IPS DF 4.7 (cell line): ENCODE results near the gene ABHD12.

ENCODE experiments used
- DNase-seq: peaks from one replicate; pipeline ENCODE4 v3.0.0-alpha.2; 2013; ENCODE audit warnings: low spot score; ENCODE audit errors: extremely low read depth

ABHD12 gene

DNA sequence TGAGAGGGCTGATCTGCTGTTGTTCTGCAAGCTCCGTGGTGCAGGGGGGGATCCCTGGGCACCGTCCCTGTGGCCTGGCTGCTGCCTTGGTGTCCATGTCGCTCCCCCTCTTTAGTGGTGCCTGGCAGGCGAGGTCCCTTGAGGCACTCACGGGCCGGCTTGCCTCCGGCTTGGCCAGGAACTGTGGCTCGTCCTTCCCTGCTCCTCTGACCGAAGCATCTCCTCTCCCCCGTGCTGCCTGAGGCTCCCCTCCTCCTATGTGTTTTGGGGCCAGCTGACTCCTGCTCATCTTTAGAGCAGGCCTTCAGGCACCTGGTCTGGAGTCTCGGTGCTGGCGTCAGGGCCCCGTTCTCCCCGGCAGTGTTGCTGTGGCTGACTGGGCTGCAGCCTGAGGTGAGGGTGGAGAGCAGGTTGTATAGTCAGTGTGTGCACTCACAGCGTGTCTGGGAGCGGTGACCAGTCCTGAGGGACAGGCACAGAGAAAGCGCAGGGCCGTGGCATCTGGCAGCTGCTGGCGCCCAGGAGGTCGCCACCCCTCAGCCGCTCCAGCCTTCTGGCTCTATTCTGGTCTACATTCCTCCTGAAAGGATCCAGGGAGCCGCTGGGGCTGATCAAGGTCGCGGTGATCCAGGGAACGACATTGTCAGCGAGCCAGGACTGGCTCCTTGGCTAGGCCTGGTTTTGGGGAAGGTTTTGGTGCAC, 99.1 kb downstream of the ABHD12 start:
- no peak for DNase-seq

DNA sequence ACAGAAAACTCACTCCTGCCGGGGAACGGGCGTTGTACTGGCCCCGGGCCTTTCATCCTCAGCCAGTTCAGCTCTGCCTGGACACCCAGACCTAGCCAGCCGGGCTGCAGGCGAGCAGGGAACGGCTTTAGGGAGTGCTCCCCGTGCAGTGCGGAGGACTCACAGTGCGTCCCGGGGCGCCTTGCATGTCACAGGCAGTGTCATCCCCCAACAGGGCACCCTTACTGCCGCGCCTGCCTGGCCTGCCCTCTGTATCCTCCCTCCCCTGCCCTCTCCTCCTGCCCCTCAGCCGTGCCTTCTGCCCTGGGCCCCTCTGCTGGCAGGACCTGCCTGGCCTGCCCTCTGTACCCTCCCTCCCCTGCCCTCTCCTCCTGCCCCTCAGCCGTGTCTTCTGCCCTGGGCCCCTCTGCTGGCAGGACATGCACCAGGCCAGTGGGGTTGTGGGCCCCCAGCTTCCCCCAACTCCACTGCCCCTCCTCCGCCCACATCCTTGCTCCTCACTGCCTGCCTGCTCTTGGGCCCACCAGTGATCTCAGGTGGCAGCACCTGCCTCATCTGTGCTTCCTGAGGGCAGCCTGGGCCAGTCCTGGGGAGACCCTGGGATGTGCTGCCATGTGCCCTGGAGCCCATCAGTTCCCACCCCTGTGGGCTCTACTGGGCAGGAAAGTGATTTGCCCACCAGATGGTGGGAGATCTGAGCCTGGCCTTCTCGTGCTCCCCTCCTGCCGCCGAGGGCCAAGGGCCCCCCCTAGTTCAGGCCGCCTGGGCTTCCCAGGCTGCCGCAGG, 99.8 kb downstream of the ABHD12 start:
- no peak for DNase-seq

DNA sequence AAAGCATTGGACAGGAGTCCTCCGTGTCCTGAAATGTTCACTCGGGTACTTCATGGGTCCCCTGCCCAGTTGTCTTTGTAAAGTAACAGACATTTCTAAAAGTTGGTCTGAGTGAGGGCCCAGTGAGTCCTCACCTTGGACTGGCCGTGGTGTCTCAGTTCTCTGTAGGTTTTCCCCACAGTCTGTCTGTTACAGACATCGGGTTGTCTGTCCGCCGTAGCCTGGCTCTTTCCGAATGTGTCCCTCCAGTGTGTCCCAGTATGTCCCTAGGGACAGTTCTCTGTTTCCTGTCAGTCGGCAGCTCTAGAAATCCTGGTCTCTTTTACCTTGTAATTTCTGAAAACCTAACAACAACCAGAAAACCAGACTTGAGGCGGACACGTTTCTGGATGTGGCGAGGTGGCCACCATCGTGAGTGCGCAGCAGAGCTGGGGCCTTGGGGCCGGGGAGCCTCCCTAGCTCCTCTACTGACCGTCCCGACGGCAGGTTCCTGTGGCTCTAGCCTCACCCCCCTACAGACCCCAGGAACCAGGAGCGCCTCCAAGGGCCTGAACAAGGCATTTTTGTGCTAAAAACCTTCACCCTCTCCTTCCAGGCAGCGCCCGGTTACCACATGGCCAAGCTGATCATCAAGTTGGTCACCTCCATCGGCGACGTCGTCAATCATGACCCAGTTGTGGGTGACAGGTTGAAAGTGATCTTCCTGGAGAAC, 100.6 kb downstream of the ABHD12 start:
- DNase-seq: no peak

DNA sequence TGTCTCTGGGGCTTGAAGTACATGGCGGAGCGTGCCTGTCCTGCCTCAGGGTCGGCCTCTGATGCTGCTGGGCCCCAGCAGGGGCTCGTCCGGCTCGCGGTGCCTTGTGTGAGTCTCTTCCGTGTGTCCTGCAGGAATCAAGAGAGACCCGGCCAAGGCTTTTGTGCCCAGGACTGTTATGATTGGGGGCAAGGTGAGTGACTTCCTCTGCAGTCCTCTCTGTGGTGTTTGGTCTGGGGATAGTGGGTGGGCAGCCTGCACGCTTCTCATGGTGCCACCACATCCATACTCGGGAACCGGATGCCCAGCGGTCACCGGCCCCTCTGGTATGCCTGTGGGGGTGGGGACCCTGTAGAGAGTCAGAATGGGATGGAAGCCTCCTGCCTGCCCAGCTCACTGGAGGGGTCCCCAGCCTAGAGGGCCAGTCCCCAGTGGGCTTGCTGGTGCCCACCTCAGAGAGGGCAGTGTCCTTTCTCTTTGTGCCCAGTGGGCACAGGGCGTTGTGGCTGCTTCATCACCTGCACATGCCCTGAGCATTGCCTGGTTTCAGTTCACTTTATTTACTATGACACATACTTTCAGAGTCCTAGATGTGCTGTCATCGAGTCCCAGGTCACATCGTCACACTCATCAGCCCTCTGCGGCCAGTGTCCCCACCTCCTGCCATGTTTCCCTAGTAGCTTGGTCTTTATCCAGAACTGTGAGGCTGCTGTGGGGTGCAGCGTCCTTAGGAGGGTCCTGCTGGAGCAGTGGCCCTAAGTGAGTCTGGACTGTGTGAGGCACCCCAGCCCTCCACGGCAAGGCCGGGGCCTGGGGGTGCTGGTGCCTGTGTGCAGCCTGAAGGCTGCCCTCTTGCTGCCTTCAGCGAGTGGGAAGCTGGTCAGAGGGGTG, 102.1 kb downstream of the ABHD12 start:
- DNase-seq: no peak

DNA sequence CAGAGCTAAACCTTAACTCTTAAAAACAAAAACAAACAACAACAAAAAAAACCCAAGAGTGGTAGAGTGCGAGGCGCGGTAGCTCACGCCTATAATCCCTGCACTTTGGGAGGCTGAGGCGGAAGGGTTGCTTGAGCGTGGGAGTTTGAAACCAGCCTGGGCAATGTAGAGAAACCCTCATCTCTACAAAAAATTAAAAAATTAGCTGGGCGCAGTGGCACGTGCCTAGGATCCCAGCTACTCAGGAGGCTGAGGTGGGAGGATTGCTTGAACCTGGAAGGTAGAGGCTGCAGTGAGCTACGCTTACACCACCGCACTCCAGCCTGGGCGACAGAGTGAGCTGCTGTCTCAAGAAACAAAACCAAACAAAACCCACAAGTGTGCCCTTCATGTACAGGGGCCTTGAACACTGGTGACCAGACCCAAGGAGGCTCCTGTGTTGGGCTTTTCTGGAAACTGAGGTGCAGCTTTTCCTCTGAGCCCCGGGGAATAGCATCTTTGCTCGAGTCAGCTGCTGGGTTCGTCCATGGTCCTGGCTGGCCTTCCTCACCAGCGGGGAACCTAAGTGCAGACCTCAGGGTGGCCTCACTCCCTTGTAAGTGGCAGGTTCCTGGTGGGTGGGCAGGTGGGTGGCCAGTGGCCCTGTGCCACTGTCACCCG, 102.9 kb downstream of the ABHD12 start:
- no peak for DNase-seq

DNA sequence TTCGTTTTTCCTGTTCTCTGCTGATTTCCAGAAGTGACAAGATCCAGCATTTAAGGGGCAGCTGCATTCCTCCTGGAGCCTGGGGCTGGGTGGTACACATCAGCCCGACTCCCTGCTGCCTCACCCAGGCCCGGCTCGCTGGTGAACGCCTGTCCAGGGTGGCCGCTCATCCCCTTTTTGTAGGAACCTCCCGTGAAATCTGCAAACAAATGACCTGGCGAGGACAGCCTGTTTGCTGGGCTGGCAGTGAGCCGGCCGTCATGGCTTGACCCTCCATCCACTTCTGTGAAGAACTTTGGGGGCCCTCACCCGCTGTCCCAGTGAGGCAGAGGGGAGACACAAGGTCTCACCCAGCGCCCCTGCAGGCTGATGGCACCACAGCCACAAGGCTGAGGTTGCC, 103.7 kb downstream of the ABHD12 start:
- DNase-seq: no peak

DNA sequence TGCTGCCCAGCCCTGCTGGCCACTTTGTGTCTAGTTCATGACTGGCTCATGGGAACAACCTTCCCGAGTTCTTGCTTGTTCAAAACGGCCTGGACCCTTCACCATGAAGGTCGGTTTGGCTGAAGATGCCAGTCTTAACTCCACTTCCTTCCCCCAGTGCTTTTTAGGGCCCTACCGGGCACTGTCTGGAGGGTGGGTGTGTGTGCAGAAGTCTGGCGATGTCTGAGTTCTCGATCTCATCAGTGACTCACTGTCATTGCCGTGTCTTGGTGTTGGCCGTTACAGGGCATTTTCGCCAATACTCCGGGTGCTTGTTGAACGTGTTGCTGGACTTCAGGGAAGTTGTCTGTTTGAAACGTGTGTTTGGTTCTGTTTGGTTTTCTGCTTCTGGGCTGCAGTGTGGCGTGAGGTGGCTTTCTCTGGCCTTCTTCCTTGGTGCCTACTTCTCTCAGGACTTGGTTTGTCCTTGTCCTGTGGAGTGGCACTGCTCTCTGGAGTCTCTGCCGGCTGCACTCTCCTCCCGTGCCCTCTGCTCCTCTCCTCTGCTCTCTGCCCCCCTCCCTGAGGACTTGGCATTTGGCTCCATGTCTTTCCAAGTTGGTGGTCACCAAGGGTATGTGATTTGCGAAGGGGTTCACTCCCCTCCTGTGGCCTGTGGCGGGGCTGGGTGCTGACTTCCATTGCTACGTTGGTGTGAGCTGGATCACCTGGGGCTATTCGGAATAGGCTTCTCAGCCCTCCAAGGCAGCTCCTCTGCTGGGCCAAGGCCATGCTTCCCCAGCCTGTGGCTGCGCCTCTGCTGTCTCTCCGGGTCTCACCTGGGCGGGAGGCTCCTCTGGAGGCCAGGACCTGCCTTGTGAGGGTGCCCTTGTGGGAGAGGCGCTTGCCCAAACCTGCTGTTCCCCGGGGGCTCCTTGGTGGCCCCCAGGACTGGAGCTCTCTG, 104.5 kb downstream of the ABHD12 start:
- no peak for DNase-seq

DNA sequence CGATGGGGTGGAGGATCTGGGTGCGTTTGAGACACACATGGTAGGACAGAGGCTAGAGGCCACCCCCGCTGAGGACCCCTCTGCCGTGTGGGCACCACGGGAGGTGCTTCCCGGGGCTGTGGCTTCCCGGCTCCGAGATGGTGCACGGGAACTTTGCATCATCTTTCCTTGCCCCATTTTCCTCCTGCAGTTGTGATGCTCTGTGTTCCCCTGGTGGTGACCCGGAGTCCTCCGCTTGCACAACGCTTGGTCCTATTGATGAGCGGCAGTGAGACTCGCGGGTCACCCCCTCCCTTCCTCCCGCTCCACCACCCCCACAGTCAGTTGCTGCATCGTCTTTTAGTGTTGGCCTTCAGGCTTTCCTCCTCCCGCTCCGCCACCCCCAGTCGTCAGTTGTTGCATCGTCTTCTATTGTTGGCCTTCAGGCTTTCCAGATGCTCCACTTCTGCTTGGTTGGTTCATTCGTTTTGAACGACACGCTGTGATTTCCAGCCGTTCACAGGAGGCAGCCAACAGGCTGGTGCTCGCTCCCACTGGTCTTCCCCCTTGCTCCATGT, 105.5 kb downstream of the ABHD12 start:
- DNase-seq: no peak

DNA sequence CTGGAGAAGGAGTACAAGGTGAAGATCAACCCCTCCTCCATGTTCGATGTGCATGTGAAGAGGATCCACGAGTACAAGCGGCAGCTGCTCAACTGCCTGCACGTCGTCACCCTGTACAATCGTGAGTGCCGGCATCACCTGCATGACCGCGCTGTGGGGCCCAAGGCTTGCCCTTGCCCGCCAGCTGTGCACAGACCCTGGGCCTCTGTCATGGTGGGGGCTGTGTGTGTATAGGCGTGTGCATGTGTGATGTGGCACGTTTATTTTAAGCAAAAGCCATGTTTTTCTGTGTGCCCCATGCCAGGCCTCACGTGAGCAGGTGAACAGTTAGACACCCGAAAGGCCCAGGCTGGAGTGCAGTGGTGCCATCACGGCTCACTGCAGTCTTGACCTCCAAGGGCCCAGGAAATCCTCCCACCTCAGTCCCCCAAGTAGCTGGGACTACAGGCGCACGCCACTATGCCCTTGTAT, 106.5 kb downstream of the ABHD12 start:
- no peak for DNase-seq

DNA sequence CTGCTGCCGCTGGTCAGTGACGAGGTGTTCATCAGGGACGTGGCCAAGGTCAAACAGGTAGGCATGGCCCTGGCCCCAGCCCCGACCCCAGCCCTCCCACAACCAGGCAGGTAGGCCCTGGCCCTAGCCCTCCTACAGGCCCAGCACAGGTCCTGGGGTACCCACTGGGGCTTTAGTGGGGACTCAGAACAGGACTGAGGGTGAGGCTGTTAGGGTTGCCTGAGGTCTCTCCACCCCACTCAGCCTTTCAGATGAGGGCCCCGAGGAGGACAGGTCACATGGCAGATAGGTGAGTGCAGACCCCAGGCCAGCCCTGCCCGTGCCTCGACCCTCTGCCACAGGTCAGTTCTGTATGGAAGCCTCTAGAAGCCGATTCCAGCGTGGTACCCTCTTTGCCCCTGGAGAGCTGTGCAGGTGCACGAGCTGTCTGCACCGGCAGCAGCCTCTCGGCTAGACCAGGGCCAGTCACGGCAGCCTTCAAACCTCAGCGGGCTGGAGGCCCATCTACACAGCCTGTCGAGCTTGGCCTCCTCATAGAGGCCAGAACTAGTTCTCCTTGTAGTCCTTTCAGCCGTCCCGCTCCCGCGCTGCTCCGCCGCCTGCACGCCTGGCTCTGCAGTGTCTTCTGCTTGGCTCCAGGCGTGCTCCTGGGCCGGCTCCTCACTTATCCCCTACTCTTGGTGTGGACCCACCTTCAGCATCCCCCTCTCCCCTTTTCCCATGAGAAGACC, 107.2 kb downstream of the ABHD12 start:
- no peak for DNase-seq

DNA sequence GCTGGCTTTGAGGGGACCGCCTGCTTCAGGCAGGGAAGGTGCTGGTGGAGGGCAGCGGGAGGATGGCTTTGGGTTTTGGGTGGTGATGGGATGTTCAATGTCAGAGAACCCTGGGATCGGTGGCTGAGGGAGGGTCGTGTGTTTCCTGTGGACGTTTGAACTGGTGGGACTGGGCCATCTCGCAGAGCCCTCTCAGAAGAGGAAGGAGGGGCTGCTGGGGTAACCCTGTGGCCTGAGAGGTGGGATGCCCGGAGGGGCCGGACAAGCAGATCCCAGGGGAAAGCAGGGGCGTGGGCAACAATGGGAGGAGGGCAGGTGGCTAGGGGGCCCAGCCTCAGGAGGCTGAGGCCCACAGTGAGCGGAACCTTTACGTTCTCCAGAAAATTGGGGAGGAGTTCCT, 107.8 kb downstream of the ABHD12 start:
- DNase-seq: no peak

DNA sequence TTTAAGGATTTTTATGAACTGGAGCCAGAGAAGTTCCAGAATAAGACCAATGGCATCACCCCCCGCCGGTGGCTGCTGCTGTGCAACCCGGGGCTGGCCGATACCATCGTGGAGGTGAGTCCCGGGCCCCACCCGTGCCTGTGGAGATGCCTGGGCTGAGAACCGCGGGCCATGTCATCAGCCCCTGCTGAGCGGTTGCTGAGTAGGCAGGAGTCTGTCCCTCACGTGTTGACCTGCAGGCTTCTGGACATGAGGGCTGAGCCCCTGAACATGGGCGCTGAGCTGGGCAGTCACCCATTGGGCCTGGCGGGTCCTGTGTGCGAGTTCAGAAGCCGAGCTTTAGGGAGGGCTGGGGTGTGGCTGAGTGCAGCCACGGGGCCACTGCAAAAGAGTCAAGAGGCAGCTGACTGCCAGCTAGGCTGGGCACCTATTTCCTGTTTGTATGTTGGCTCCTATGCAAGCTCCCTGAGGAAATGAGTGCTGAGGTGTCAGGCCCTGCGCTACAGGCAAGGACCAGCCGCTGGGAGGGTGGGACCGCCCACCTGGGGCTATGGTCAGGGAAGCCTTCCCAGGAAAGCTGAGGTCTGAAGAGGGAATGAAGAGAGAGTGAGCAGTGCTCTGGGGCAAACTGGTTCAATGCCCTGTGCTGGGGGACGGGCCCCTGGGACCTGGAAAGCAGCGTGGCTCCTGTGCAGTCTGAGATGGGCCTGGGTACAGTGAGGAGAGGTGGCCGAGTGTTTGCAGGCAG, 108.4 kb downstream of the ABHD12 start:
- no peak for DNase-seq

DNA sequence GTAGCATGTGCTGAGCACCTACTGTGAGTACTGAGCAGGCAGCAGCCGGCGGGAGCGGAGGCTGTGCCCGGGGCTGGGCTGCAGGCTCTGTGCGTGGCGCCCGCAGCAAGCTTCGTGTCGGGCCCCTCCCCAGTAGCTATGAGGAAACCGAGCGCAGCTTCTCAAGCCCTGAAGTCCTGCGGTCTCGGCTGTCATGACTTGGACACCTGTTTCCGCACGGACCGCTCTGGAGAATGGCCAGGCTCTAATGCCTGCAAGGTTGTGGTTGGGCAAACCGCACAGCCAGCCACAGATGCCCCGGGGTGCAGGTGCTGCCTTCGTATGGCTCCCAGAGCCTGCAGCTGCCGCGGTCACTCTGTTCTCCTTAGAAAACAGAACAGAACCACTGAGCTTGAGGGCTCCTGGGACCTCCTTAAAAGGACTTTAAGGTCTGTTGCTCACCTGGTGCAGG, 109.1 kb downstream of the ABHD12 start:
- DNase-seq: no peak

DNA sequence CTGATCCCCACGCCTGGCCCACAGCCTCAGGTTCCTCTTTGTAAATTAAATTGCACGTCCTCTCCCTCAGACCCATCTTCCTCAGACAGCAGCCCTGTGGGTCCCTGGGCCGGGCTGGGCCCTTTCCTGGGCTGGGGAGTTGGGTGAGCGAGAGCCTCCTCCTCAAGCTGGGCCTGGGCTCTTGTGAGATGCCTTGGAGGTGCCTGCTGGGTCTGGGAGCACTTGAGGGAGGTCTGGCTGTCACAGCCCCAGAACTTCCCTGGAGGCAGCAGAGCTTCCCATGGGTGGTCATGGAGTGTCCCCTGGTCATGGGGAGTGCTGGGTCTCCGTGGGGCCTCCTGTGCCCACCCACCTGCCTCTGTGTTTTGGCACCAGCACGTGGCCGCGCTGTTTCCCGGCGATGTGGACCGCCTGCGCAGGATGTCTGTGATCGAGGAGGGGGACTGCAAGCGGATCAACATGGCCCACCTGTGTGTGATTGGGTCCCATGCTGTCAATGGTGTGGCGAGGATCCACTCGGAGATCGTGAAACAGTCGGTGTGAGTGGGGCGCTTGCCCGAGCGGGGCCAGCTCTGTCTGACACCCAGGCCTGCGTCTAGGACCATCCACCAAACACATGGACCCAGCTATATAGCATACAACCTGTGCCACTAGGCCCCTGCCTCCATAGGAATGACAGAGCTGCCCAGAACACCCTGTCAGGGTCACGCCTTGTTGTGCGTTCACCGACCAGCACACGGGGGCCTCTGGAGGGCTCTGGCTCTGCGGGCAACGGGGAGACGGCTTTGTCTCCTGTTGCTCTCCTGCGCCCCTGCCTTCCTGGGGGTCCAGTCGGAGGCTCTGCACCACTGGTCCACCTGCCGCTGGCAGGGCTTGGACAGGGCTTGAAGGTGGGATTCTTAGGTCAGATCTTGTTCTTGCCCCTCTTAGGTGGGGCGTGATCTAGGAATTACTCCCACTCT, 109.8 kb downstream of the ABHD12 start:
- no peak for DNase-seq

DNA sequence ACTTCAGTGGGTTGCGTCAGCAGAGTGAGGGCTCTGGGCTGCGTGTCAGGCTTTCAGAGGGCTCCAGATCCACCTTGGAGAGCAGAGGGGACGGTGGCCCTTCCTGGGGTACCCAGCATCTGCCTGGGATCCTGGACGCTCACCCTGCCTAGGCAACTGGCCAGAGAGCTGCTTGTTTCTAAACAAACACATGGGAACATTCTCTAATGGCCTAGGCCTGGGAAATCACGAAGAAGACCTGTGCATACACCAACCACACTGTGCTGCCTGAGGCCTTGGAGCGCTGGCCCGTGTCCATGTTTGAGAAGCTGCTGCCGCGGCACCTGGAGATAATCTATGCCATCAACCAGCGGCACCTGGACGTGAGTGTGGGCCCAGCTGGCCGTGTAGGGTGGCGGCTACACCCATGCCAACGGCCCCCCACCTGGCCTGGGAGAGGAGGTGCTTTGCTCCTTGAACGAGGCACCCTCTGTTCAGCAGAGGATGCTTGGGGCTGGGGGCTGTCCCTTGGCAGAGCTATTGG, 110.5 kb downstream of the ABHD12 start:
- DNase-seq: no peak

DNA sequence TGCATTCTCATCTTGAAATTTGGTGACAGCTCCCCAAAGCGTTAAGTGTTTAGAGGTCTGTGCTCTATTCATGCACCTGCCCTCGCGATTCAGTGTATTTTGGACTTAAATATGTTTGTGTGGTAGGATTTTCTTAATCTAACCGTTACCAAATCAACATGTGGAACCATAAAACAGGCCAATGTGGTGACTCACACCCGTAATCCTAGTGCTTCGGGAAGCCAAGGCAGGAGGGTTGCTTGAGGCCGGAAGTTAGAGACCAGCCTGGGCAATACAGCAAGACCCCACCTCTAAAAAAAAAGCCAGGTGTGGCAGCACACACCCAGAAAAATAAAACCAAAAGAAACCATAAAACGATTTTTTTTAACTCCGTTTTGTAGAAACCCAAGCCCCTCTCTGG, 111.2 kb downstream of the ABHD12 start:
- no peak for DNase-seq
